ENCODE data around the gene LIMS4.
"Not testable (repeated sequence)": the region's sequence is repeated elsewhere in the genome, so short reads cannot be mapped to it uniquely, and the experiment has no call there.

DNA sequence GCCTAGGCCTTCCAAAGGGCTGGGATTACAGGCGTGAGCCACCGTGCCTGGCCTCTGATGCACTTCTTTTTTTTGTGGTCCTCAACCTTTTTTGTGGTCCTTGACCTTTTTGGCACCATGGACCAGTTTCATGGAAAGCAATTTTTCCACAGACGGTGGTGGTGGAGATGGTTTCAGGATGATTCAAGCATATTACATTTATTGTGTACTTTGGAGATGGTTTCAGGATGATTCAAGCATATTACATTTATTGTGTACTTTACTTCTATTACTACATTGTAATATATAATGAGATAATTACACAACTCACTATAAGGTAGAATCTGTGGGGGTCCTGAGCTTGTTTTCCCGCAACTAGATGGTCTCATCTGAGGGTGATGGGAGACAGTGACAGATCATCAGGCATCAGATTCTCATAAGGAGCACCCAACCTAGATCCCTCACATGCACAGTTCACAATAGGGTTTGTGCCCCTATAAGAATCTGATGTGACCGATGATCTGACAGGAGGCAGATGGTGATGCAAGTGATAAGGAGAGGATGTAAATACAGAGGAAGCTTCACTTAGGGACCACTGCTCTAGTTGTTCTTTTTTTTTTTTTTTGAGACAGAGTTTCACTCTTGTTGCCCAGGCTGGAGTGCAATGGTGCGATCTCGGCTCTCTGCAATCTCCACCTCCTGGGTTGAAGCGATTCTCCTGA is 29.2 kb downstream of the LIMS4 start:
- not testable (repeated sequence) for TF ChIP-seq EZH2 (IDR thresholded peaks at IDR 0.05; ENCODE audit: low read depth)
- TF ChIP-seq, protein P1, sequence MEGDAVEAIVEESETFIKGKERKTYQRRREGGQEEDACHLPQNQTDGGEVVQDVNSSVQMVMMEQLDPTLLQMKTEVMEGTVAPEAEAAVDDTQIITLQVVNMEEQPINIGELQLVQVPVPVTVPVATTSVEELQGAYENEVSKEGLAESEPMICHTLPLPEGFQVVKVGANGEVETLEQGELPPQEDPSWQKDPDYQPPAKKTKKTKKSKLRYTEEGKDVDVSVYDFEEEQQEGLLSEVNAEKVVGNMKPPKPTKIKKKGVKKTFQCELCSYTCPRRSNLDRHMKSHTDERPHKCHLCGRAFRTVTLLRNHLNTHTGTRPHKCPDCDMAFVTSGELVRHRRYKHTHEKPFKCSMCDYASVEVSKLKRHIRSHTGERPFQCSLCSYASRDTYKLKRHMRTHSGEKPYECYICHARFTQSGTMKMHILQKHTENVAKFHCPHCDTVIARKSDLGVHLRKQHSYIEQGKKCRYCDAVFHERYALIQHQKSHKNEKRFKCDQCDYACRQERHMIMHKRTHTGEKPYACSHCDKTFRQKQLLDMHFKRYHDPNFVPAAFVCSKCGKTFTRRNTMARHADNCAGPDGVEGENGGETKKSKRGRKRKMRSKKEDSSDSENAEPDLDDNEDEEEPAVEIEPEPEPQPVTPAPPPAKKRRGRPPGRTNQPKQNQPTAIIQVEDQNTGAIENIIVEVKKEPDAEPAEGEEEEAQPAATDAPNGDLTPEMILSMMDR (conservative IDR thresholded peaks at IDR 0.05) = not testable (repeated sequence)

Data from PC-9 (cell line).